ENCODE measurements around the gene POP4.

GRCh38 chr19:29618434-29618833, 12.4 kb downstream of the POP4 start:
- TF ChIP-seq EP300 (IDR thresholded peaks at IDR 0.05) (no peak), CTCF (IDR thresholded peaks at IDR 0.05) (no peak), POLR2A (IDR thresholded peaks at IDR 0.05) (no peak), POLR2AphosphoS5 (IDR thresholded peaks at IDR 0.05) (no peak)

Measured in stomach (tissue), 4 donors.